HG03060 (cell line): ENCODE data around the gene KCNMB2.

Experiments used
- ATAC-seq: cut with Tn5 transposase; IDR thresholded peaks from one replicate; pipeline ENCODE4 v1.9.1; 2021; ENCODE audit warnings: low read depth, moderate number of reproducible peaks; ENCODE audit not compliant: unreplicated experiment

The KCNMB2 gene

GRCh38 chr3:178795349-178795748 is 259.1 kb downstream of the KCNMB2 start:
- ATAC-seq = no peak

GRCh38 chr3:178802259-178802658 is 266.0 kb downstream of the KCNMB2 start:
- ATAC-seq = no peak

GRCh38 chr3:178802993-178803693 is 266.9 kb downstream of the KCNMB2 start:
- no peak for ATAC-seq

- no peak for ATAC-seq
Measured at GRCh38 chr3:178804606-178805005, 268.4 kb downstream of the KCNMB2 start.

GRCh38 chr3:178805741-178806140 is 269.5 kb downstream of the KCNMB2 start:
- ATAC-seq = no peak

- ATAC-seq = no peak
Measured at GRCh38 chr3:178806651-178807050, 270.4 kb downstream of the KCNMB2 start.

- no peak for ATAC-seq
Measured at GRCh38 chr3:178807694-178808093, 271.5 kb downstream of the KCNMB2 start.

GRCh38 chr3:178808748-178809147 is 272.5 kb downstream of the KCNMB2 start:
- no peak for ATAC-seq

GRCh38 chr3:178810181-178810580 is 273.9 kb downstream of the KCNMB2 start:
- no peak for ATAC-seq

- ATAC-seq = no peak
Measured at GRCh38 chr3:178822722-178823121, 286.5 kb downstream of the KCNMB2 start.

GRCh38 chr3:178823150-178823549 is 286.9 kb downstream of the KCNMB2 start:
- no peak for ATAC-seq

GRCh38 chr3:178823591-178824246 is 287.5 kb downstream of the KCNMB2 start:
- no peak for ATAC-seq

GRCh38 chr3:178826435-178827123 is 290.3 kb downstream of the KCNMB2 start:
- no peak for ATAC-seq

- ATAC-seq = no peak
Measured at GRCh38 chr3:178827285-178827856, 291.1 kb downstream of the KCNMB2 start.

- ATAC-seq = no peak
Measured at GRCh38 chr3:178833695-178834094, 297.5 kb downstream of the KCNMB2 start.

- ATAC-seq = no peak
Measured at GRCh38 chr3:178835033-178835432, 298.8 kb downstream of the KCNMB2 start.

GRCh38 chr3:178837512-178837911 is 301.3 kb downstream of the KCNMB2 start:
- no peak for ATAC-seq

- no peak for ATAC-seq
Measured at GRCh38 chr3:178840586-178840985, 304.4 kb downstream of the KCNMB2 start.

- ATAC-seq = no peak
Measured at GRCh38 chr3:178841011-178841410, 304.8 kb downstream of the KCNMB2 start.

- no peak for ATAC-seq
Measured at GRCh38 chr3:178844916-178845315, 308.7 kb downstream of the KCNMB2 start.

- no peak for ATAC-seq
Measured at GRCh38 chr3:178845420-178846118, 309.3 kb downstream of the KCNMB2 start.
